Activated CD8-positive, alpha-beta memory T cell treated with anti-CD3 and anti-CD28 coated beads, Interleukin-2, amount 10 ng/mL, durations not matched to agents 7 days and 5 days (primary cell): ENCODE measurements around the gene NOSTRIN. TPM values are rescaled to one million over a fixed set of nuclear protein-coding genes. Genes with fewer than 3 reads are reported as not detected.

Experiments
- ATAC-seq: fragments of 150-1000 bp; cut with Tn5 transposase; one replicate; pipeline ENCODE4 v1.10.0; 2021; ENCODE audit warnings: moderate library complexity
- CTCF ChIA-PET: fragments of 350-600 bp; sonication (Branson Sonifier 250); formaldehyde crosslinking; loops from one replicate; lab custom pipeline; 2021; ENCODE audit warnings: antibody characterized with exemption; lab: Charles Lee
- DNase-seq: peaks from one replicate; pipeline ENCODE4 v3.0.0-alpha.2; 2020
- H3K27ac Mint-ChIP-seq: one replicate; pipeline ENCODE4 v1.8.0; 2021; ENCODE audit warnings: mild to moderate bottlenecking, mixed read lengths
- H3K27me3 Mint-ChIP-seq: one replicate; pipeline ENCODE4 v1.8.0; 2021; ENCODE audit warnings: mixed read lengths
- H3K36me3 Mint-ChIP-seq: one replicate; pipeline ENCODE4 v1.8.0; 2021; ENCODE audit warnings: mild to moderate bottlenecking, mixed read lengths
- H3K4me1 Mint-ChIP-seq: one replicate; pipeline ENCODE4 v1.8.0; 2021; ENCODE audit warnings: mixed read lengths
- H3K4me3 Mint-ChIP-seq: one replicate; pipeline ENCODE4 v1.8.0; 2021; ENCODE audit warnings: mild to moderate bottlenecking, moderate library complexity, mixed read lengths
- H3K9me3 Mint-ChIP-seq: one replicate; pipeline ENCODE4 v1.8.0; 2022; ENCODE audit warnings: low read depth, mixed read lengths
- total RNA-seq, 2 experiments: library from RNA; stranded (reverse); gene quantifications; one replicate each; pipeline ENCODE4 v1.2.3, GENCODE V29; 2021

NOSTRIN gene
- total RNA-seq, 2 experiments from 2014 or later, result not detected

DNA sequence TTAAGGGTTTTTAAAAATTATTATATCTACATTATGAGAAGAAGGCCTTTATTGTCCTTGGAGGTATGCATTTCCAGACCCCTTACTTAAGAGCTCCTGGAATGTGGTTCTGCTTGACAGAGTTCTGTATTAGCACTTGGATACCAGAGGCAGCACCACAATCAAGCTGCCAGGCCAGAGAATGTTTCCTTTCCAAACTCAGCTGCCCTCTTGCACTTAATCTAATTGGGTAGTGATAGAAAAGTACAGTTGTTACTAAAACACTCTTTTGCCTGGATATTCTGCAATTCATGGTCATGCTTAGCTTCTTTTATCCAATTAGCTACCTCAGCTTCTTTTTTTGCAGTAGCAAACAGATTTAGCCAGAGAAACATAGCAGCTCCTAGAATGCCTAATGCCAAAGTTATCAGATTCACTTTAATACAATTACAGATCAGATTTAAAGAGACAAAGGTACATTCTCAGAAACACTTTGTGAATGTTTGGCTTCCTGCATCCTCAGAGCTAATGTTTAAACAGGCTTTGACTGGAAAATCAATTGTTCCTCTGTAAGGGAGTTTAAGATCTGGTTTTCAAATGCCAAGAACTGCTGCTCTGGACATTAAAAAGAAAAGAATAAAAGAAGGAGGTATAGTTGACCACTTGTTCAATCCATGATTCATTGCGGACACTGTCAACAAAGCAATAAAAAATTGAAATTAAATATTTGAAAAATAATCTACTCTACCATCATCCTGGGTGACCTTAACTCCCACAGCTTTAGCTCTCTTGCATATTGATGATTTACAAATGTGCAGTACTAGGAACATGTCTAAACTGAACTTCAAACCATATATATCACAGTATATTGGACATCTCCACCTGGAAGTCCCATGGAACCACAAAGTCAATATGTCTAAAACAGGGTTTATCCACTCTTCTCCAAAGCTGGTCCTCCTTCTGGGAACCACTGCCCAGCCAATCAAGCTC lies 12.8 kb downstream of the NOSTRIN start:
- Mint-ChIP-seq H3K4me3 (no peak overlapping the region), H3K9me3 (no peaks in the 10 kb centered on the region), H3K27me3 (peaks cover 12% of the 10 kb centered on the region), H3K27ac (no peak overlapping the region), H3K36me3 (no peaks in the 10 kb centered on the region), H3K4me1 (no peaks in the 10 kb centered on the region)
- ATAC-seq (no peak), DNase-seq (no peak)
- CTCF ChIA-PET, result no interaction called here

DNA sequence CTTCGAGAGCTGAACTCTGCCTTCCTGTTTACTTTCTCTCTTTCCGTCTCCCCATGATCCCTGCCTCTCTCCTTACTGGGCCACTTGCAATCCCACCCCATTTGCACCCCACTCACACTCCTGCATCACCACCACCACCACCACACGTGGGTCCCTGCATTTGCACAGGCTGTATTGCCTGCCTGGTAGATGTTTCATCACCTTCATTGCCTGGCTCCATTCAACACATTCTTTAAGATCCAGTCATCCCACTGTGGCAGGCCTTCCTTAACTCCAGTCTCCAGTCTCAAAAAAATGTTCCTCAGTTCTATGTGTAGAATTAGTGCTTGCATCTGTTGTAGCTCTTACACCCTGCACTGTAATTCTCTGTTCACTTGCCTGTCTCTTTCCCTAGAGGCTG lies 13.9 kb downstream of the NOSTRIN start:
- Mint-ChIP-seq H3K36me3 (no peaks in the 10 kb centered on the region), H3K4me3 (no peak overlapping the region), H3K27ac (no peak overlapping the region), H3K9me3 (no peaks in the 10 kb centered on the region), H3K27me3 (peaks cover 12% of the 10 kb centered on the region), H3K4me1 (no peaks in the 10 kb centered on the region)
- DNase-seq (no peak), ATAC-seq (no peak)
- CTCF ChIA-PET, result no interaction called here

DNA sequence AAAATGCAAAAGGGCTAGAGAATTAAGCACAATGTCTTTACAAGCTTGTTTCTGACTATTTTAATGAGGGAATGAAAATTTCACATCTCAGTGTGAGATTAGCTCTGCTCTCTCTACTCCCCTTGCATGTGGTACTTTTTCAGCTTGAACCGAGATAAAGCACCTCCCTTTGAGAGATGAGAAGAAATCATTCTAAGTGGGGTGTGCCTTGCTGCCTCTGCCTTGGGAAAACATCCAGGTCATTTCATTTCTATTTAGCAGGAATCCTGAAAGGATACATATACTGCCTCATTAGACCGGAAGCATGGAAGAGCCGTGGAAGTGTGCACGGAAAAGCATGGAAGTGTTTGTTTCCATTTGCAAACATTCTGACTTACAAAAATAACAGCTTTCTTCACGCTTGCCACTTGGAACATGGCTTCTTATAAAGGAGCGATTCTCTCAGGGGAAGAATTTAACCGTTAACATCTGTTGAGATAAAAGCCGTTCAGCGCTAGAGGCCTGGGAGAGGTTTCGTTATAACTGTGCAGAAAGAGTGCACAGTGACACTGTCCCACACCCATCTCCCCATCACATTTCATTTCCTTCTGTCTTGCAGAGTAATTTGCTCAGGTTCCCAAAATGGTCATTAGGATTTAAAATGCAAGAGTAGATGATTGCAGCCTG lies 16.7 kb downstream of the NOSTRIN start:
- no peaks in the 10 kb centered on the region for H3K9me3 Mint-ChIP-seq
- no peaks in the 10 kb centered on the region for H3K36me3 Mint-ChIP-seq
- ATAC-seq, result no peak
- H3K4me1 Mint-ChIP-seq, result no peaks in the 10 kb centered on the region
- CTCF ChIA-PET, result no interaction called here
- no peak overlapping the region for H3K4me3 Mint-ChIP-seq
- no peak for DNase-seq
- no peak overlapping the region for H3K27ac Mint-ChIP-seq
- H3K27me3 Mint-ChIP-seq, result peaks cover 12% of the 10 kb centered on the region

DNA sequence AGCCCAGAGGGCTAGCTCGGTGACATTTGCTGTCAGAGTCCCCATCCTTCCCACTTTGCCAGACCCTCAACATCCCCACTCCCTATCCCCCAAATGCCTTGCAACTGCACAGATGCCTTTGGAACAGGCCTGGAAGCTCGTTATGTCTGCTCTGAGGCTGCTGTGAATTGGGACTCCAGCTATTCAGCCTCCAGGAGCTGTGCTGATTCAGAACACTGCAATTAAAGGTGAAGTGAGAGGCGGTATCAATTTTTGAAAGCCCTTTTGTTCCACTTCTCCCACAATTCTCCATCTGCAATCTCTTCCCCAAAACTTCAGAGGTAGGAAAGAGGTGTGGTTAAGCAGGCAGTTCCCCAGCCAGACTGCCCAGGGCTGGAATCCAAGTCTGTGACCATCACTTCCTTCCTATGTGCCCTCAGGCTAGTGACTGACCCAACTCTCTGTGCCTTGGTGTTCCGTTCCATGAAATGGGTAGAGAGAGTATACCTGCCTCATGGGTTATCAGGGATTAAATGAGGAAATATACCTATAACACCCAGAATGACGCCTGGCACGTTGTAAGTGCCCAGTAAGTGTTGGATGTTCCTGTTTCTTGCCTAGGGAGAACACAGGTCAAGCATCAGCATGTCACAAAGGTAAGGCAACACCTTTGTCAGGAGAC lies 17.5 kb downstream of the NOSTRIN start:
- peaks cover 12% of the 10 kb centered on the region for H3K27me3 Mint-ChIP-seq
- CTCF ChIA-PET, result no interaction called here
- no peak overlapping the region for H3K4me3 Mint-ChIP-seq
- ATAC-seq (no peak), DNase-seq (no peak)
- no peaks in the 10 kb centered on the region for H3K4me1 Mint-ChIP-seq
- H3K9me3 Mint-ChIP-seq, result no peaks in the 10 kb centered on the region
- H3K27ac Mint-ChIP-seq, result no peak overlapping the region
- no peaks in the 10 kb centered on the region for H3K36me3 Mint-ChIP-seq

DNA sequence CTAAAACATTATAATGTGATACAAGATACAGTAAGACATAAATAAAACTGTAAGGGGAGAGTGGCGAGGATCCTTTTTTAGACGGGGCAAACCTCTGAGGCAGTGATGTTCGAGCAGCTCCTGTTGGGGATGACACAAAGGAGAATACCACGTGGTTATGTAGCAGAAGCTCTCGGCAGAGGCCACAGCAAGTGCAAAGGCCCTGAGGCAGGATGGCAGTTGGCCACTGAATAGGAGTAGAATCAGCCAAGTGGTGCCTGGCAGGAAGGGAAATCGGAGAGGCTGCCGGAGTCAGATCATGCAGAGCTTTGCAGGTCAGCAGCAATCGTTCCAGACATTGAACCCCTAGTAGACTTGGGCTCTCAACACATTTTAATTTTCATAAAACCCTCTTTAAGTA lies 19.1 kb downstream of the NOSTRIN start:
- DNase-seq, result no peak
- no peaks in the 10 kb centered on the region for H3K9me3 Mint-ChIP-seq
- H3K27me3 Mint-ChIP-seq, result peaks cover 8% of the 10 kb centered on the region
- H3K27ac Mint-ChIP-seq, result no peak overlapping the region
- CTCF ChIA-PET, result no interaction called here
- no peak overlapping the region for H3K4me3 Mint-ChIP-seq
- no peaks in the 10 kb centered on the region for H3K4me1 Mint-ChIP-seq
- no peak for ATAC-seq
- H3K36me3 Mint-ChIP-seq, result no peaks in the 10 kb centered on the region

DNA sequence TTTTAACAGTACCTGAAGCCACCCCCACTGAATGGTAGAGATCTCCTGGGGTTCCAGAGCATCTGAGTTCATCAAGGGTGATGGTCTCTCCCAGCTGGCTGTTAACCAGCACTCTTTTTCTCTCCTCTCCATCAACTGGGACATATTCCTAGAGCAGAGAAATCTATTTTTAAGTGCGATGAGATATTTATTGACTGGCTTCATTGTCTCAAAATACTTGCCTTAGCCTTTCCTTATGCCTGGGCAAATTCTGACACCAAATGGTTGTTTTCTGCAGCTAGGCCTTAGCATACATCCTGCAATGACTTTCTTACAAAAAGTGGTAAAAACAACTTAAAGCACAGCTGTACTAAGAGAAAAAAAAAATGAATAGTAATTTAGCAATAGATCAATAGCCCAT lies 19.6 kb downstream of the NOSTRIN start:
- peaks cover 6% of the 10 kb centered on the region for H3K27me3 Mint-ChIP-seq
- no peaks in the 10 kb centered on the region for H3K36me3 Mint-ChIP-seq
- no peak overlapping the region for H3K4me3 Mint-ChIP-seq
- H3K4me1 Mint-ChIP-seq, result no peaks in the 10 kb centered on the region
- ATAC-seq (no peak), DNase-seq (no peak)
- CTCF ChIA-PET, result no interaction called here
- H3K27ac Mint-ChIP-seq, result no peak overlapping the region
- H3K9me3 Mint-ChIP-seq, result no peaks in the 10 kb centered on the region

DNA sequence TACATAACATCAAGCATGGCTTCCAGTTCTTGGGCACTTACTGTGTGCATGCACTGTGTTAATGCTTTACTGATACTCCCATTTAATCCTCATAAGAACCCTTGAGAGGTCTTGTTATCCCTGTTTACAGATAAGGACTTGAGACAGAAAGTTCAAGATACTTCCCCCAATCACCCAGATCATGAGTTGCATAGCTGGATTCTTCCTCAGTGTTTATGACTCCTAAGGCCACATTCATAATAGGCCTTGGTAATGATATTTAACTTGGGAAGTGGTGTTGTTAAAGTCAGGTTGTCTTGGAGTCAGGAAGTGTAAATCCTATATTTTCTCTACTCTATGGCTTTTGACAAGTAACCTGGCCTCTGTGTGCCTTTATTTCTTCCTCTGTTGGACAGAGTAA lies 22.7 kb downstream of the NOSTRIN start:
- no peak for ATAC-seq
- no peaks in the 10 kb centered on the region for H3K9me3 Mint-ChIP-seq
- CTCF ChIA-PET, result no interaction called here
- H3K27ac Mint-ChIP-seq, result no peak overlapping the region
- DNase-seq, result no peak
- no peaks in the 10 kb centered on the region for H3K27me3 Mint-ChIP-seq
- H3K36me3 Mint-ChIP-seq, result no peaks in the 10 kb centered on the region
- no peaks in the 10 kb centered on the region for H3K4me1 Mint-ChIP-seq
- no peak overlapping the region for H3K4me3 Mint-ChIP-seq

DNA sequence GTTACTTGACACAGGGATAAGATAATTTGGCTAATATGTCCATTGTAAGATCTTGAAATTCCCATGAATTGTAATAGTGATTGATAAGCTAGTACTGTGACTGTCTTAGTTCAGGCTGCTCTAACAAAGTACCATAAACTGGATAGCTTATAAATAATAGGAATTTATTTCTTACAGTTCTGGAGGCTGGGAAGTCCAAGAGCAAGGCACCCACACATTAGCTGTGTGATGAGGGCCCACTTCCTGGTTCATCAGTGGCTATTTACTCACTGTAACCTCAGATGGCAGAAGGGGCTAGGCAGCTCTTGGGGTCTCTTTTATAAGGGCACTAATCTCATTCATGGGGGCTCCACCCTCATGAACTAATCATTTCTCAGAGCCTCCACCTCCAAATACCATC lies 28.5 kb downstream of the NOSTRIN start:
- DNase-seq, result no peak
- ATAC-seq, result no peak
- Mint-ChIP-seq H3K27me3 (peaks cover 4% of the 10 kb centered on the region), H3K4me3 (no peak overlapping the region), H3K36me3 (no peaks in the 10 kb centered on the region), H3K4me1 (no peaks in the 10 kb centered on the region), H3K27ac (no peak overlapping the region), H3K9me3 (no peaks in the 10 kb centered on the region)
- CTCF ChIA-PET, result no interaction called here

DNA sequence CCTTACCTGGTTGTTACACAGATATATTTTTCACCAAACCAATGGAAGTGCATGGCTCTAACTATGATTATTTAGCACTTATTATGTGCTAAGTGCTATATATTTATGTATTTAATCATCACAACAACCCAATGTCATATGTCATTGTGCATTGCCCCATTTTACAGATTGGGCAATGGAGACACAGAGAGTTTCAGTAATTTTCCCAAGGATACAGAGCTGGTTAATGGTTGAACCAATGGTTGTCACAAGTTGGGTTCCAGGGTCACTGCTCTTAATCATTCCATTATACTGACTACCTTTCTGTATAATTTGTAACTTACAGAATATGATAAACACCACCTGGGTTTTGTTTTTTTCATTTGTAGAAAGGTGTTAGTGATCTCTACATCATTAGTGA lies 29.2 kb downstream of the NOSTRIN start:
- H3K4me1 Mint-ChIP-seq, result no peaks in the 10 kb centered on the region
- CTCF ChIA-PET, result no interaction called here
- H3K36me3 Mint-ChIP-seq, result no peaks in the 10 kb centered on the region
- H3K27ac Mint-ChIP-seq, result no peak overlapping the region
- H3K9me3 Mint-ChIP-seq, result no peaks in the 10 kb centered on the region
- ATAC-seq, result no peak
- no peak overlapping the region for H3K4me3 Mint-ChIP-seq
- no peak for DNase-seq
- peaks cover 4% of the 10 kb centered on the region for H3K27me3 Mint-ChIP-seq

DNA sequence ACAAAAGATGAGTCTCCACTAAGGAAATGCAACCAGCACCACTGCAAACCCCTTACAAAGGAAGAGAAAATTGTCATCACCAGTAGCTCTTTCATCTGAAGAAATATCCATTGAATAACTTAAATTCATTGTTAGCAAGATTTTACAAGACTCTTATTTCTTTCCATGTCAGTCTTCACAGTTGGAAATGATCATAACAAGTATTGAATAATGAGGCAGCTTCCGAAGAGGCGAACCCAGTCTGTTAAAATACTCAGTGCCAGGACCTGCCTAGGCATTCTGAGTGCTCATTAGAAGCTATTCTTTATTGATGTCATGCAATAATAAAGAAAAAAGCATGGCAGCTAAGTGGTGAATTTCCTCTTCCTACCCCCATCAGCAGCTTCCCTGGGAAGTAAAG lies 33.5 kb downstream of the NOSTRIN start:
- Mint-ChIP-seq H3K4me1 (no peaks in the 10 kb centered on the region), H3K9me3 (no peaks in the 10 kb centered on the region), H3K36me3 (no peaks in the 10 kb centered on the region), H3K27me3 (peaks cover 4% of the 10 kb centered on the region), H3K4me3 (no peak overlapping the region), H3K27ac (no peak overlapping the region)
- CTCF ChIA-PET, result interaction anchor here (1.4 kb wide), 1 partner anchor 9 kb away, joined by 5 read pairs; no protein-coding TSS in a partner anchor
- no peak for ATAC-seq
- DNase-seq, result no peak

DNA sequence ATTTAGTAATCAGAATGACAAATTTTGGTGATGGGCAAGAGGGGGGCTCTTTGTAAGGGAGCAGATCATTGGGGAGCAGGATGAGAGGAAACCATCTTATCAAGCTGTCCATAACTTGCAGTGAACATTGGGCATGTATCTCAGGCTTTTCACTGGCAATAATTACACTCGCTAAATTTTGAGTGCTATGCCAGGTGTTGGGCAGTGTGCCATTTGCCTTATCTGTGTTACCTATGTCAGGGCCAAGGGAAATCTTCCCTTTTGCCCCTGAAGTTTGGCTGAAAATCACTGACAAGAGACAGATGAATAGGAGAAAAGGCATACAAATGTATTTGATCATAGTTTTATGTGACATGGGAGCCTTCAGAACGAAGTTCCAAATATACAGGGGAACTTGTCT lies 39.0 kb downstream of the NOSTRIN start:
- Mint-ChIP-seq H3K4me3 (no peak overlapping the region), H3K27me3 (no peaks in the 10 kb centered on the region), H3K27ac (no peak overlapping the region), H3K4me1 (peaks cover 8% of the 10 kb centered on the region), H3K36me3 (no peaks in the 10 kb centered on the region), H3K9me3 (no peaks in the 10 kb centered on the region)
- no peak for DNase-seq
- CTCF ChIA-PET, result interaction anchor here (1.2 kb wide), 1 partner anchor 107 kb away, joined by 3 read pairs; no protein-coding TSS in a partner anchor
- ATAC-seq, result no peak

DNA sequence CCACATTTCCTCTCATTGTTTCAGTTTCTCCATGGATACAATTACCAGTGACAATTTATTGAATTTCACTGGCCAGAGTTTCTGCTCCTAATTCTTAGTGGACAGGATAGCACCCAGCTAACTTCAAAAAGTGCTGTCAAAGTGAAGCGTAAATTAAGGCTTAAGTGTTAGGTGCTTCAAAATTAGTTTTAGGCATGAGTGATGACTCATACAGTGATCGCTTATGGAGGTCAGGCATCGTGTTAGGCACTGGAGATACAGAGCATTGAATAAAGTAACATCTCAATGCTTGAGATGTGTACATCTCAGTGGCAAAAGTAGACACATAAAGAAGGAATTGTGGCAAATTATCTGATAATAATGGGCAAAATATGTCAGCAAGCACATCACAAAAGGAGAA lies 40.8 kb downstream of the NOSTRIN start:
- Mint-ChIP-seq H3K27me3 (no peaks in the 10 kb centered on the region), H3K9me3 (no peaks in the 10 kb centered on the region), H3K4me3 (no peak overlapping the region), H3K36me3 (no peaks in the 10 kb centered on the region), H3K4me1 (peaks cover 8% of the 10 kb centered on the region), H3K27ac (no peak overlapping the region)
- CTCF ChIA-PET, result no interaction called here
- DNase-seq, result no peak
- ATAC-seq, result peak; percentile 27

DNA sequence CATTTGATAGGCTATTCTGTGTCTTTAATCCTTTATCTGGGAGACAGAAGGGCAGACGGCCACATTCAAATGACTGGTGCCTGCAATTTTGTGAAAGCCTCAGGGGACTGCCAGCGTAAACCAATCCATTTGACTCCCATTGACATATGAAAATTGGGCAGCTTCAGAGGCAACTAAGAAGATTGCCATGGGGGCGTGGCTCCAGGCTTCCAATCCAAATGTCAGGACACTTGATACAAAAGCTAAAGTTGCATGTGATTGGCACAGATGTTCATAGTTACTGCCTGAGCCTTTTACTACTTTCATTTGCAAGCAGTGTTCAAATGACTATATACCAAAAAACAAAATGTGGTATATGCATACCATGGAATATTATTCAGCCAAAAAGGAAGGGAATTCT lies 45.8 kb downstream of the NOSTRIN start:
- Mint-ChIP-seq H3K4me3 (no peak overlapping the region), H3K27me3 (no peaks in the 10 kb centered on the region), H3K4me1 (peaks cover 3% of the 10 kb centered on the region), H3K27ac (no peak overlapping the region), H3K9me3 (no peaks in the 10 kb centered on the region), H3K36me3 (peaks cover 16% of the 10 kb centered on the region)
- ATAC-seq (no peak), DNase-seq (no peak)
- CTCF ChIA-PET, result no interaction called here
